Endometrium (tissue), 2 donors: Measurements from ENCODE around the gene RUNX2.
A peak's percentile ranks its signal among the peaks of the same experiment; 100 is the strongest.
"Not testable (repeated sequence)": the region's sequence is repeated elsewhere in the genome, so short reads cannot be mapped to it uniquely, and the experiment has no call there.

ENCODE experiments used
- FAIRE-seq: peaks from 2 replicates; lab custom pipeline; 2012; peaks lifted over from hg19 to GRCh38; lab: Jason Lieb, UNC
- donor health status: control.
- donor health status: control.

Gene RUNX2

GRCh38 chr6:45327956-45328522, at the start of gene RUNX2:
Gene RUNX2 (plus strand): TSS chr6:45328330. CDS start chr6:45328727, 397 bp downstream.
- FAIRE-seq: no peak

GRCh38 chr6:45278367-45278766, 49.8 kb upstream of the RUNX2 start:
- FAIRE-seq: no peak

GRCh38 chr6:45286707-45287106, 41.4 kb upstream of the RUNX2 start:
- FAIRE-seq: not testable (repeated sequence)

GRCh38 chr6:45289751-45290514, 38.2 kb upstream of the RUNX2 start:
- no peak for FAIRE-seq

GRCh38 chr6:45293306-45293705, 34.8 kb upstream of the RUNX2 start:
- FAIRE-seq: no peak

- FAIRE-seq: not testable (repeated sequence)
Observed at GRCh38 chr6:45294065-45294701, 33.9 kb upstream of the RUNX2 start.

GRCh38 chr6:45297320-45297719, 30.8 kb upstream of the RUNX2 start:
- FAIRE-seq: no peak

- no peak for FAIRE-seq
Observed at GRCh38 chr6:45299096-45299581, 29.0 kb upstream of the RUNX2 start.

- no peak for FAIRE-seq
Observed at GRCh38 chr6:45300736-45301135, 27.4 kb upstream of the RUNX2 start.

GRCh38 chr6:45301348-45302142, 26.6 kb upstream of the RUNX2 start:
- FAIRE-seq: no peak

- no peak for FAIRE-seq
Observed at GRCh38 chr6:45302832-45303231, 25.3 kb upstream of the RUNX2 start.

GRCh38 chr6:45305546-45305945, 22.6 kb upstream of the RUNX2 start:
- no peak for FAIRE-seq

- FAIRE-seq: no peak
Observed at GRCh38 chr6:45310118-45310788, 17.9 kb upstream of the RUNX2 start.

- FAIRE-seq: no peak
Observed at GRCh38 chr6:45314146-45314545, 14.0 kb upstream of the RUNX2 start.

- FAIRE-seq: no peak
Observed at GRCh38 chr6:45320349-45320748, 7.8 kb upstream of the RUNX2 start.

- peak; percentile 51 for FAIRE-seq
Observed at GRCh38 chr6:45323656-45324224, 4.4 kb upstream of the RUNX2 start.

- FAIRE-seq: no peak
Observed at GRCh38 chr6:45326698-45327417, 1.3 kb upstream of the RUNX2 start.

- FAIRE-seq: no peak
Observed at GRCh38 chr6:45328523-45328922, 393 bp downstream of the RUNX2 start.

GRCh38 chr6:45344900-45345299, 16.8 kb downstream of the RUNX2 start:
- no peak for FAIRE-seq

GRCh38 chr6:45350186-45350710, 22.1 kb downstream of the RUNX2 start:
- FAIRE-seq: no peak

GRCh38 chr6:45351076-45351475, 22.9 kb downstream of the RUNX2 start:
- FAIRE-seq: no peak
